Keratinocyte (primary cell): ENCODE measurements around the gene PTTG1IP2.

ENCODE experiments used
- EZH2 ChIP-seq: IDR thresholded peaks from one replicate; pipeline ENCODE4 v1.6.1; 2012; ENCODE audit warnings: inconsistent platforms, mild to moderate bottlenecking, low read length, moderate library complexity
- TF ChIP-seq, protein P1 (sequence below), 3 experiments: IDR thresholded peaks in 1 of 3; conservative IDR thresholded peaks in 1 of 3; optimal IDR thresholded peaks in 1 of 3; 2 replicates in 2 of 3; 3 replicates in 1 of 3; pipeline versions ENCODE3 to v1.5.1; 2011; ENCODE audit warnings: low read length in 3 of 3, mild to moderate bottlenecking in 3 of 3, moderate library complexity in 2 of 3, control low read depth in 1 of 3, inconsistent platforms in 1 of 3; ENCODE audit not compliant: insufficient read depth in 2 of 3; ENCODE audit errors: extremely low read depth in 1 of 3

- TF ChIP-seq, protein P1, sequence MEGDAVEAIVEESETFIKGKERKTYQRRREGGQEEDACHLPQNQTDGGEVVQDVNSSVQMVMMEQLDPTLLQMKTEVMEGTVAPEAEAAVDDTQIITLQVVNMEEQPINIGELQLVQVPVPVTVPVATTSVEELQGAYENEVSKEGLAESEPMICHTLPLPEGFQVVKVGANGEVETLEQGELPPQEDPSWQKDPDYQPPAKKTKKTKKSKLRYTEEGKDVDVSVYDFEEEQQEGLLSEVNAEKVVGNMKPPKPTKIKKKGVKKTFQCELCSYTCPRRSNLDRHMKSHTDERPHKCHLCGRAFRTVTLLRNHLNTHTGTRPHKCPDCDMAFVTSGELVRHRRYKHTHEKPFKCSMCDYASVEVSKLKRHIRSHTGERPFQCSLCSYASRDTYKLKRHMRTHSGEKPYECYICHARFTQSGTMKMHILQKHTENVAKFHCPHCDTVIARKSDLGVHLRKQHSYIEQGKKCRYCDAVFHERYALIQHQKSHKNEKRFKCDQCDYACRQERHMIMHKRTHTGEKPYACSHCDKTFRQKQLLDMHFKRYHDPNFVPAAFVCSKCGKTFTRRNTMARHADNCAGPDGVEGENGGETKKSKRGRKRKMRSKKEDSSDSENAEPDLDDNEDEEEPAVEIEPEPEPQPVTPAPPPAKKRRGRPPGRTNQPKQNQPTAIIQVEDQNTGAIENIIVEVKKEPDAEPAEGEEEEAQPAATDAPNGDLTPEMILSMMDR (optimal IDR thresholded peaks at IDR 0.05 in 1 of 3, IDR thresholded peaks at IDR 0.05 in 1 of 3, conservative IDR thresholded peaks at IDR 0.05 in 1 of 3; ENCODE audit: extremely low read depth in 1 of 3, insufficient read depth in 2 of 3, low read length in 3 of 3): no peak
- no peak for TF ChIP-seq EZH2
These were observed 81.6 kb downstream of the PTTG1IP2 start for GRCh38 chr7:90551036-90551435.
